ENCODE results near the gene CSNK1D. TPM values are rescaled to one million over a fixed set of nuclear protein-coding genes. Genes with fewer than 3 reads are reported as not detected.

The CSNK1D gene
- total RNA-seq, 3 donors from 2014 or later = 177 to 221 (median 189) TPM

DNA sequence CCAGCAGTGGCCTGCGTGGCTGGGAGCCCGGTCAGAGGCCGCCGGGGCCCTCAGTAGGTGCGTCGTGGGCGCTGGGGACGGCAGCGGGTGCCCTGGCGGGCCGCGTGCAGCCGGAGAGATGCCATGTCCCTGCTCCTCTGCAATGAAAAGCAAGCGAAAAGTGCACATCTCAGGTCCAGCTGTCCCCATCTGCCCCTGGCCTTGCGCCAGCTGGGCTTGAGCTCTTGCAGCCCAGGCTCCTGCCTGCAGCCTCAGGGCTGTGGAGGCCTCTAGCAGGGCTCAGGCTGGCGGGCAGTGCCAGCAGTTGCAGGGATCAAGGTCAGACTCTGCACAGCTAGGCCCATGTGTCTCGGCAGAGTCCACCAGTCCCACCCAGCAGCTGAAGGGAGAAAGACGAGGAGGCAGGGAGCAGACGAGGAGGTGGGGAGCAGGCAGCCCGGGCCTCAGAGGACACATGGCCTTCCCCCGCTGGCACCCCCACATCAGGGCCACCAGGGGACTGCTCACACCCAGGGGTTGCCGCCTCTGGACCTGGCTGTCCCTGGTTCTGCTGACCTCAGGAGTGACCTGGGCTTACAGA, 33.5 kb downstream of the CSNK1D start:
- H3K9me3 ChIP-seq = no peaks in the 10 kb centered on the region
- H3K36me3 ChIP-seq (ENCODE audit: low read depth) = peaks cover 7% of the 10 kb centered on the region
- H3K4me3 ChIP-seq = no peak overlapping the region
- H3K4me1 ChIP-seq (ENCODE audit: low read depth) = peaks cover 67% of the 10 kb centered on the region
- ATAC-seq = no peak
- intact Hi-C loops (cut with DNase I, micrococcal nuclease) = loop anchor here in 1 of 2 donors (10.0 kb wide), 1 partner anchor 85 kb away; no protein-coding TSS in a partner anchor
- DNase-seq = peak in 2 of 3 donors; percentile 38 to 57
- TF ChIP-seq, protein P1, sequence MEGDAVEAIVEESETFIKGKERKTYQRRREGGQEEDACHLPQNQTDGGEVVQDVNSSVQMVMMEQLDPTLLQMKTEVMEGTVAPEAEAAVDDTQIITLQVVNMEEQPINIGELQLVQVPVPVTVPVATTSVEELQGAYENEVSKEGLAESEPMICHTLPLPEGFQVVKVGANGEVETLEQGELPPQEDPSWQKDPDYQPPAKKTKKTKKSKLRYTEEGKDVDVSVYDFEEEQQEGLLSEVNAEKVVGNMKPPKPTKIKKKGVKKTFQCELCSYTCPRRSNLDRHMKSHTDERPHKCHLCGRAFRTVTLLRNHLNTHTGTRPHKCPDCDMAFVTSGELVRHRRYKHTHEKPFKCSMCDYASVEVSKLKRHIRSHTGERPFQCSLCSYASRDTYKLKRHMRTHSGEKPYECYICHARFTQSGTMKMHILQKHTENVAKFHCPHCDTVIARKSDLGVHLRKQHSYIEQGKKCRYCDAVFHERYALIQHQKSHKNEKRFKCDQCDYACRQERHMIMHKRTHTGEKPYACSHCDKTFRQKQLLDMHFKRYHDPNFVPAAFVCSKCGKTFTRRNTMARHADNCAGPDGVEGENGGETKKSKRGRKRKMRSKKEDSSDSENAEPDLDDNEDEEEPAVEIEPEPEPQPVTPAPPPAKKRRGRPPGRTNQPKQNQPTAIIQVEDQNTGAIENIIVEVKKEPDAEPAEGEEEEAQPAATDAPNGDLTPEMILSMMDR (IDR thresholded peaks at IDR 0.05) = no peak

DNA sequence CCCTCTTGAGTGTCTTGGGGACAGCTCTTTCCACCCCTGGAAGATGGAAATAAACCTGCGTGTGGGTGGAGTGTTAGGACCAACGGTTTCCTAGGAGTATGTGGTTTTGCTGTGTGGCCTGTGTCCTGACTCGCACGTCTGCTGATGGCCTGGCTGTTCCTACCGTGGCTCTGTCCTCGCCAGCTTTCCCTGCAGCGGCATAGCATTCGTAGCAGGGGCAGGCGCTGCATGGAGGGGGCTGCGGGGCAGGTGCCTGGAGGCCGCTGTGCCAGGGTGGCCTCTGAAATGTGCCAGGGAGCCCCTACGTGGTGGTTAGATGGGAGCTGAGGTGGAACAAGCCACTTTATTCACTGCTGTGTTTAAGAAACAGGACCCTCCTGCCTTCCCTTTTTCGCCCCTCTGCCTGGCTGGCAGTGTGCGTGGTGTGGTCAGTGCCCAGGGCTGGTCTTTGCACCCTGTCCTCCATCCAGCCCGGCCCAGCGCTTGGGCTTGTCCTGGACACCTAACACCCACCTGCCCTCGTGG, 34.0 kb downstream of the CSNK1D start:
- TF ChIP-seq, protein P1 (IDR thresholded peaks at IDR 0.05) = no peak
- DNase-seq (peak in 1 of 3 donors; percentile 49), ATAC-seq (no peak)
- Histone ChIP-seq H3K36me3 (ENCODE audit: low read depth) (peaks cover 7% of the 10 kb centered on the region), H3K4me1 (ENCODE audit: low read depth) (peaks cover 67% of the 10 kb centered on the region), H3K9me3 (no peaks in the 10 kb centered on the region), H3K4me3 (no peak overlapping the region)
- intact Hi-C loops (cut with DNase I, micrococcal nuclease) = loop anchor here in 1 of 2 donors (10.0 kb wide), 1 partner anchor 85 kb away; no protein-coding TSS in a partner anchor

DNA sequence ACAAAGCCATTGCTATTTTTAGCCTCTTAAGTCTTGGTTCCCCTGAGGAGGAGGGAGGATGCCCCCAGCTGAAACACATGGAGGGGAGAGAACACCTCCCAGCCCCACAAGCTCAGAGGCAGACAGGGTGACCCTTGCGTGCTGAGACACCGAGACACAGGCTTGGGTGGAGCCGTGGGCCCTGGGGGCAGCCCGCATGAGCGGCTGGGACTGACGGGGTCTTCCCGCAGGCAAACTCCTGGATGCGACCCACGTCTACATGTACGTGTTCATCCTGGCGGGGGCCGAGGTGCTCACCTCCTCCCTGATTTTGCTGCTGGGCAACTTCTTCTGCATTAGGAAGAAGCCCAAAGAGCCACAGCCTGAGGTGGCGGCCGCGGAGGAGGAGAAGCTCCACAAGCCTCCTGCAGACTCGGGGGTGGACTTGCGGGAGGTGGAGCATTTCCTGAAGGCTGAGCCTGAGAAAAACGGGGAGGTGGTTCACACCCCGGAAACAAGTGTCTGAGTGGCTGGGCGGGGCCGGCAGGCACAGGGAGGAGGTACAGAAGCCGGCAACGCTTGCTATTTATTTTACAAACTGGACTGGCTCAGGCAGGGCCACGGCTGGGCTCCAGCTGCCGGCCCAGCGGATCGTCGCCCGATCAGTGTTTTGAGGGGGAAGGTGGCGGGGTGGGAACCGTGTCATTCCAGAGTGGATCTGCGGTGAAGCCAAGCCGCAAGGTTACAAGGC, 34.9 kb downstream of the CSNK1D start:
- peak; percentile 73 for ATAC-seq
- TF ChIP-seq, protein P1 (IDR thresholded peaks at IDR 0.05) = no peak
- DNase-seq = peak; percentile 90 to 92 (median 90)
- peaks cover under 1% of the 10 kb centered on the region for H3K36me3 ChIP-seq (ENCODE audit: low read depth)
- peaks cover 67% of the 10 kb centered on the region for H3K4me1 ChIP-seq (ENCODE audit: low read depth)
- no peak overlapping the region for H3K4me3 ChIP-seq
- intact Hi-C loops (cut with DNase I, micrococcal nuclease) = loop anchor here in 1 of 2 donors (10.0 kb wide), 1 partner anchor 86 kb away; no protein-coding TSS in a partner anchor
- no peaks in the 10 kb centered on the region for H3K9me3 ChIP-seq

DNA sequence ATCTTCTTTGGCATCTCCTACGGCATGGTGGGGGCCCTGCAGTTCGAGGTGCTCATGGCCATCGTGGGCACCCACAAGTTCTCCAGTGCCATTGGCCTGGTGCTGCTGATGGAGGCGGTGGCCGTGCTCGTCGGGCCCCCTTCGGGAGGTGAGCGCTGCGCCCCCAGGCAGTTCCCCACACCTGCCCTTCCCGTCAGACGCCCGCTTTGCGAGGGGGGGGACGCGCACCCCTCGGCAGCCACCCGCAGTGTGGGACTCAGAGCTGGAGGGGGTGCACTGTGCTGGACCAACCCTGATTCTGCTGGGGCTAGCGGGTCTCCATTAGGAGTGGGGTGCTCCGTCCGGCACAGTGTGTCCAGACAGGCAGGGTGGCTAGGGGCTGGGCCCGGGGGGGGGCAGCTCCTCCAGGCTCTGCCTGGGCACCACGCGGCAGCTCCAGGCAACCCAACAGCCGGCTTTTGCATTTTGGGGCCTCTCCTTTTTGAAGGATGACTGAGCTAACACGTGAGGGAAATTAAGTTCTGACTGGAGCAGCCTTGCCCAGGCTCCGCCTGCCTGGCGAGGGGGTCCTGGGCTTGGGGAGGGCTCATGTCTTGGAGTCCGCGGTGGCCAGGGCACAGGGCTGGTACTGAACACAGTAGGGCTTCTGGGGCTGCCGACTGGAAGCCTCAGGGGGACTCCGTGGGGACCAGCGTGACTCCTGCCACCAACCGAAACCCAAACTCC, 35.6 kb downstream of the CSNK1D start:
- no peak for DNase-seq
- no peaks in the 10 kb centered on the region for H3K9me3 ChIP-seq
- TF ChIP-seq, protein P1 (IDR thresholded peaks at IDR 0.05) = no peak
- intact Hi-C loops (cut with DNase I, micrococcal nuclease) = loop anchor here in 1 of 2 donors (10.0 kb wide), 1 partner anchor 87 kb away; no protein-coding TSS in a partner anchor
- ATAC-seq = no peak
- H3K4me3 ChIP-seq = no peak overlapping the region
- H3K36me3 ChIP-seq (ENCODE audit: low read depth) = no peaks in the 10 kb centered on the region
- H3K4me1 ChIP-seq (ENCODE audit: low read depth) = peaks cover 63% of the 10 kb centered on the region

DNA sequence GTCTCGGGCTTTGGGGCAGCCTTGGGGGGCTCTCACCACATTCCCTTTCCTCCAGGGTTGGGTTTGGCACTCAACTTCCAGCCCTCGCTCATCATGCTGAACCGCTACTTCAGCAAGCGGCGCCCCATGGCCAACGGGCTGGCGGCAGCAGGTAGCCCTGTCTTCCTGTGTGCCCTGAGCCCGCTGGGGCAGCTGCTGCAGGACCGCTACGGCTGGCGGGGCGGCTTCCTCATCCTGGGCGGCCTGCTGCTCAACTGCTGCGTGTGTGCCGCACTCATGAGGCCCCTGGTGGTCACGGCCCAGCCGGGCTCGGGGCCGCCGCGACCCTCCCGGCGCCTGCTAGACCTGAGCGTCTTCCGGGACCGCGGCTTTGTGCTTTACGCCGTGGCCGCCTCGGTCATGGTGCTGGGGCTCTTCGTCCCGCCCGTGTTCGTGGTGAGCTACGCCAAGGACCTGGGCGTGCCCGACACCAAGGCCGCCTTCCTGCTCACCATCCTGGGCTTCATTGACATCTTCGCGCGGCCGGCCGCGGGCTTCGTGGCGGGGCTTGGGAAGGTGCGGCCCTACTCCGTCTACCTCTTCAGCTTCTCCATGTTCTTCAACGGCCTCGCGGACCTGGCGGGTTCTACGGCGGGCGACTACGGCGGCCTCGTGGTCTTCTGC, 36.3 kb downstream of the CSNK1D start:
- no peaks in the 10 kb centered on the region for H3K9me3 ChIP-seq
- DNase-seq = peak in 2 of 3 donors; percentile 13 to 66
- intact Hi-C loops (cut with DNase I, micrococcal nuclease) = loop anchor here in 1 of 2 donors (10.0 kb wide), 1 partner anchor 88 kb away; no protein-coding TSS in a partner anchor
- no peaks in the 10 kb centered on the region for H3K36me3 ChIP-seq (ENCODE audit: low read depth)
- TF ChIP-seq, protein P1 (IDR thresholded peaks at IDR 0.05) = no peak
- no peak for ATAC-seq
- H3K4me3 ChIP-seq = no peak overlapping the region
- peaks cover 61% of the 10 kb centered on the region for H3K4me1 ChIP-seq (ENCODE audit: low read depth)

All from mucosa of descending colon (tissue), 3 donors.